Activated CD8-positive, alpha-beta T cell treated with anti-CD3 and anti-CD28 coated beads for 36 hours (primary cell): ENCODE data around the gene CORO1C. TPM values are rescaled to one million over a fixed set of nuclear protein-coding genes. Genes with fewer than 3 reads are reported as not detected.

ENCODE experiments used
- ATAC-seq: fragments of 200-7000 bp; cut with Tn5 transposase; one replicate; pipeline ENCODE4 v1.10.0; 2021; ENCODE audit warnings: mild to moderate bottlenecking, moderate library complexity
- CTCF ChIA-PET: fragments of 350-600 bp; sonication (Branson Sonifier 250); formaldehyde crosslinking; loops from one replicate; lab custom pipeline; 2021; ENCODE audit warnings: antibody characterized with exemption; lab: Charles Lee
- POLR2A ChIA-PET: fragments of 350-600 bp; sonication (Branson Sonifier 250); formaldehyde crosslinking; loops from one replicate; lab custom pipeline; 2021; ENCODE audit warnings: antibody characterized with exemption; lab: Charles Lee
- DNase-seq: peaks from one replicate; pipeline ENCODE4 v3.0.0-alpha.2; 2020
- H3K27ac Mint-ChIP-seq: one replicate; pipeline ENCODE4 v1.8.0; 2021; ENCODE audit warnings: mild to moderate bottlenecking, mixed read lengths
- H3K27me3 Mint-ChIP-seq: one replicate; pipeline ENCODE4 v1.8.0; 2021; ENCODE audit warnings: mixed read lengths
- H3K36me3 Mint-ChIP-seq: one replicate; pipeline ENCODE4 v1.8.0; 2021; ENCODE audit warnings: low read depth, mixed read lengths
- H3K4me1 Mint-ChIP-seq: one replicate; pipeline ENCODE4 v1.8.0; 2021; ENCODE audit warnings: low read depth, mixed read lengths
- H3K4me3 Mint-ChIP-seq: one replicate; pipeline ENCODE4 v1.8.0; 2021; ENCODE audit warnings: mild to moderate bottlenecking, moderate library complexity, mixed read lengths
- H3K9me3 Mint-ChIP-seq: one replicate; pipeline ENCODE4 v1.8.0; 2021; ENCODE audit warnings: mixed read lengths
- CTCF ChIP-seq: fragments of 200-600 bp; IDR thresholded peaks from one replicate; pipeline ENCODE4 v1.8.0; 2022; ENCODE audit warnings: antibody characterized with exemption, mild to moderate bottlenecking
- intact Hi-C: fragments of 100-400 bp; cut with micrococcal nuclease; formaldehyde crosslinking; loops from one replicate; pipeline ENCODE4 v1.10.0; 2022
- total RNA-seq, 2 experiments: library from RNA; stranded (reverse); gene quantifications; one replicate each; pipeline ENCODE4 v1.2.3, GENCODE V29; 2021

Gene CORO1C
- total RNA-seq, 2 experiments from 2014 or later: 90.1 to 98.9 TPM

- ChIA-PET CTCF (interaction anchor here (0.7 to 2.5 kb wide), 2 partner anchors 12 to 16 kb away, joined by 3 to 10 read pairs; no protein-coding TSS in a partner anchor), POLR2A (interaction anchor here (1.3 kb wide), 1 partner anchor 9 kb away, joined by 3 read pairs; no protein-coding TSS in a partner anchor)
- TF ChIP-seq CTCF: no peak
- DNase-seq (no peak), ATAC-seq (no peak)
- Mint-ChIP-seq H3K36me3 (peaks cover 2% of the 10 kb centered on the region), H3K27ac (no peak overlapping the region), H3K9me3 (no peaks in the 10 kb centered on the region), H3K4me3 (no peak overlapping the region), H3K4me1 (no peaks in the 10 kb centered on the region), H3K27me3 (peaks cover 1% of the 10 kb centered on the region)
- intact Hi-C loops: no loop called here
Measured at GRCh38 chr12:108600702-108601007, 130.7 kb downstream of the CORO1C start.

GRCh38 chr12:108599948-108600701, 131.2 kb downstream of the CORO1C start:
- Mint-ChIP-seq H3K9me3 (no peaks in the 10 kb centered on the region), H3K4me3 (no peak overlapping the region), H3K36me3 (no peaks in the 10 kb centered on the region), H3K27ac (no peak overlapping the region), H3K4me1 (no peaks in the 10 kb centered on the region), H3K27me3 (no peaks in the 10 kb centered on the region)
- no peak for TF ChIP-seq CTCF
- no peak for ATAC-seq
- POLR2A ChIA-PET: interaction anchor here (1.3 kb wide), 1 partner anchor 9 kb away, joined by 3 read pairs; no protein-coding TSS in a partner anchor
- intact Hi-C loops: no loop called here
- CTCF ChIA-PET: interaction anchor here (0.7 to 2.5 kb wide), 2 partner anchors 12 to 17 kb away, joined by 3 to 10 read pairs; no protein-coding TSS in a partner anchor
- no peak for DNase-seq

GRCh38 chr12:108599541-108599940, 131.8 kb downstream of the CORO1C start:
- intact Hi-C loops: no loop called here
- POLR2A ChIA-PET: no interaction called here
- CTCF ChIA-PET: interaction anchor here (2.5 kb wide), 1 partner anchor 18 kb away, joined by 10 read pairs; no protein-coding TSS in a partner anchor

GRCh38 chr12:108598553-108599250, 132.6 kb downstream of the CORO1C start:
- H3K4me3 Mint-ChIP-seq: no peak overlapping the region
- no peaks in the 10 kb centered on the region for H3K9me3 Mint-ChIP-seq
- ChIA-PET CTCF (no interaction called here), POLR2A (interaction anchor here (1.2 kb wide), 1 partner anchor 20 kb away, joined by 3 read pairs; no protein-coding TSS in a partner anchor)
- no peak for ATAC-seq
- H3K36me3 Mint-ChIP-seq: no peaks in the 10 kb centered on the region
- intact Hi-C loops: no loop called here
- no peaks in the 10 kb centered on the region for H3K4me1 Mint-ChIP-seq
- H3K27ac Mint-ChIP-seq: no peak overlapping the region
- TF ChIP-seq CTCF: no peak
- H3K27me3 Mint-ChIP-seq: no peaks in the 10 kb centered on the region
- no peak for DNase-seq

More at GRCh38 chr12:108599541-108599940, 131.8 kb downstream of the CORO1C start:
- H3K36me3 Mint-ChIP-seq: no peaks in the 10 kb centered on the region
- no peaks in the 10 kb centered on the region for H3K27me3 Mint-ChIP-seq
- no peak for TF ChIP-seq CTCF
- DNase-seq: no peak
- no peak overlapping the region for H3K4me3 Mint-ChIP-seq
- no peak for ATAC-seq
- no peaks in the 10 kb centered on the region for H3K9me3 Mint-ChIP-seq
- no peak overlapping the region for H3K27ac Mint-ChIP-seq
- H3K4me1 Mint-ChIP-seq: no peaks in the 10 kb centered on the region
